Tongue (tissue), 2 donors: ENCODE results near the gene SIN3B. TPM values are rescaled to one million over a fixed set of nuclear protein-coding genes. Genes with fewer than 3 reads are reported as not detected.
A peak's percentile ranks its signal among the peaks of the same experiment; 100 is the strongest.
"Not testable (repeated sequence)": the region's sequence is repeated elsewhere in the genome, so short reads cannot be mapped to it uniquely, and the experiment has no call there.

Experiments used
- DNase-seq: peaks from one replicate; pipeline ENCODE4 v3.0.0-alpha.2; 2015
- total RNA-seq: library from RNA; depleted of rRNA; stranded (reverse); fragments of >200 nt; gene quantifications from one replicate; pipeline ENCODE4 v1.2.3, GENCODE V29; 2014

Gene SIN3B, protein sequence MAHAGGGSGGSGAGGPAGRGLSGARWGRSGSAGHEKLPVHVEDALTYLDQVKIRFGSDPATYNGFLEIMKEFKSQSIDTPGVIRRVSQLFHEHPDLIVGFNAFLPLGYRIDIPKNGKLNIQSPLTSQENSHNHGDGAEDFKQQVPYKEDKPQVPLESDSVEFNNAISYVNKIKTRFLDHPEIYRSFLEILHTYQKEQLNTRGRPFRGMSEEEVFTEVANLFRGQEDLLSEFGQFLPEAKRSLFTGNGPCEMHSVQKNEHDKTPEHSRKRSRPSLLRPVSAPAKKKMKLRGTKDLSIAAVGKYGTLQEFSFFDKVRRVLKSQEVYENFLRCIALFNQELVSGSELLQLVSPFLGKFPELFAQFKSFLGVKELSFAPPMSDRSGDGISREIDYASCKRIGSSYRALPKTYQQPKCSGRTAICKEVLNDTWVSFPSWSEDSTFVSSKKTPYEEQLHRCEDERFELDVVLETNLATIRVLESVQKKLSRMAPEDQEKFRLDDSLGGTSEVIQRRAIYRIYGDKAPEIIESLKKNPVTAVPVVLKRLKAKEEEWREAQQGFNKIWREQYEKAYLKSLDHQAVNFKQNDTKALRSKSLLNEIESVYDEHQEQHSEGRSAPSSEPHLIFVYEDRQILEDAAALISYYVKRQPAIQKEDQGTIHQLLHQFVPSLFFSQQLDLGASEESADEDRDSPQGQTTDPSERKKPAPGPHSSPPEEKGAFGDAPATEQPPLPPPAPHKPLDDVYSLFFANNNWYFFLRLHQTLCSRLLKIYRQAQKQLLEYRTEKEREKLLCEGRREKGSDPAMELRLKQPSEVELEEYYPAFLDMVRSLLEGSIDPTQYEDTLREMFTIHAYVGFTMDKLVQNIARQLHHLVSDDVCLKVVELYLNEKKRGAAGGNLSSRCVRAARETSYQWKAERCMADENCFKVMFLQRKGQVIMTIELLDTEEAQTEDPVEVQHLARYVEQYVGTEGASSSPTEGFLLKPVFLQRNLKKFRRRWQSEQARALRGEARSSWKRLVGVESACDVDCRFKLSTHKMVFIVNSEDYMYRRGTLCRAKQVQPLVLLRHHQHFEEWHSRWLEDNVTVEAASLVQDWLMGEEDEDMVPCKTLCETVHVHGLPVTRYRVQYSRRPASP
- total RNA-seq, result 39.0 TPM

DNA sequence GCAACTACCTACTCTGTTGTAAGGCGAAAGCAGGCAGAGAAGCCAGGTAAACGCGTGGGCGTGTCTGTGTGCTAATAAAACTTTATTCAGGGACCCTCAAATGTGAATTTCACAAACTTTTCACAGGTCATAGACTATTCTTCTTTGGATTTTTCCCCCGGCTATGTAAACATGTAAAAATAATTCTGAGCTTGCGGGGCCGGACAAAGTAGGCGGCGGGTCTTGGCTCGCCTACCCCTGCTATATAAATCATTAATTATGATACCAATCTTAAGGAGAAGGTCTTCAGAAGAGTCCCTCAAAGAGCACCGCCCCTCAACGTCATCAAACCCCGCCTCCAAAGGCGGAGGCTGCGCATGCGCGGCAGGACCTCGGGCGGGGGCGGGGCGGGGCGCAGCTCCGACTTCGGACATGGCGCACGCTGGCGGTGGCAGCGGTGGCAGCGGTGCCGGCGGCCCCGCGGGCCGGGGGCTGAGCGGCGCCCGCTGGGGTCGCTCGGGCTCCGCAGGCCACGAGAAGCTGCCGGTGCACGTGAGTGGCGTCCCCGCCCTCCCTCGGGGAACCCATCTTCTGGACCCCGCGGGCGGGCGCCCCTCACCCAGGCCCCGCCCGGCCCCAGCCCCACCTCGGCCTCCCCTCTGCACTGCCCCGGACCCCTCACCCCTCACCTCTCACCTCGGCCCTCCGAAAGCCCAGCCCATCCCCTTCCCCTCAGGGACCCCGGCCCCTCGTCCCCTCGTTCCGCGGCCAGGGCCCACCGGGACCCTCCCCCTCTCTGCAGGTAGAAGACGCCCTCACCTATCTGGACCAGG is at the start of gene SIN3B:
TSS of gene SIN3B (plus strand) at position 389 of the 812 bp plus-strand sequence. CDS start at position 412, 23 bp downstream.
- DNase-seq, result peak; percentile 97

GRCh38 chr19:16779539-16780163 is 49.5 kb upstream of the SIN3B start:
- DNase-seq, result no peak

DNA sequence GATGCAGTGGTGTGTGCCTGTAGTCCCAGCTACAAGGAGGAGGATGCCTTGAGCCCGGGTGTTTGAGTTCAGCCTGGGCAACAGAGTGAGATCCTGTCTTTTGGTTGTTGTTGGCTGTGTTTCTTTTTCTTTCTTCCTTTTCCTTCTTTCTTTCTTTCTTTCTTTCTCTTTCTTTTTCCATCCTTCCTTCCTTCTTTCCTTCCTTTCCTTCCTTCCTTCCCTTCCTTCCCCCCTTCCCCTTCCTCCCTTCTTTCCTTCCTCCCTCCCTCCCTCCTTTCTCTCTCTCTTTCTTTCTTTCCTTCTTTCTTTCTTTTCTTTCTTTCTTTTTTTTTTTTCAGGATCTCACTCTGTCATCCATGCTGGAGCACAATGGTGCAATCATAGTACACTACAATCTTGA is 46.5 kb upstream of the SIN3B start:
- no peak for DNase-seq

DNA sequence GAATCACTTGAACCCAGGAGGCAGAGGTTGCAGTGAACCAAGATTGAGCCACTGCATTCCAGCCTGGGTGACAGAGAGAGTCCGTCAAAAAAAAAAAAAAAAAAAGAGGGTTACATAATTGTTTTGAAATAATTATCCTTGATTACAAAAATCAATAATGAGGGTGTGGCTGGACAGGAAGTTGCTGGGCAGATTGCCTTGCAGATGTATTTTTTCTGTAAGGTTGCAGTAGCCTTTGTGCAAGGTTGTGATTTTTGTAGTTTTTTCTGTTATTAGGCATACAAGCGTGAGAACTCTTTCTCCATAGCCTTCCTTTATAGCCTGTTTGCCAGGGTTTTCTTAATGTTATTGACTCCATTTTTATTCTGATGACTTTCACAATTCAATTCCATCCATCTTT is 40.7 kb upstream of the SIN3B start:
- DNase-seq, result no peak

- DNase-seq, result no peak
Measured at GRCh38 chr19:16789238-16789637, 40.0 kb upstream of the SIN3B start.

DNA sequence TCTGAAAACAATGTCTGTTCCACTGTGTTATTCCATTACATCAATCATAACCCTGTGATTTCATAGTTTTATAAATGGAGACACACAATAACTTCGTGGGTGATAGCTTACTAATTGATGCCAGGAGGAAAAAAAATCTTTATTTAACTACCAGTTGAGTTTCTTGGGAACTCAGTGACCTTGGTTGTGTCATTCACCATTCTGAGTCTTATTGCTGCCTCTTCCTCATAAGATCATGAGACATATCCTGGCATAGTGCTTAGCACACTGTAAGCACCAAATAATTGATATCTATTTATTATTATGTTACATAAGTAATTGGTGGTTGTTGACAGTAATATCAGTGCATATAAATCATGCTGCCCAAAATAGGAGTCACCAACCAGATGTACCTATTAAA is 39.1 kb upstream of the SIN3B start:
- no peak for DNase-seq

DNA sequence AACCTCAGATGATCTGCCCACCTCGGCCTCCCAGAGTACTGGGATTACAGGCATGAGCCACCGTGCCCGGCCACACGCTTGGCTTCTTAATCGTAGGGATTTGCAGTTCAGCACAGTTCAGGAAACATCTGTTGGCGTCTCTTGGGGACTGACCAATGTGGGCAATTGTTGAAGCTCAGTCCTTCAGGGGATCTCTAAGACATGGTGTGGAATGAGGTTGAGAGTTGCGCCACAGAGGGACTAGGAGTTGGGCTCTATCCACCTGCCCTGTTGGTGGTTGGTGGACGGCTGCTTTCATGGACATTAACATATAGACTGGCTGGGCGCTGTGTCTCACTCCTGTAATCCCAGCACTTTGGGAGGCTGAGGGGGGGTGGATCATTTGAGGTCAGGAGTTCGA is 37.3 kb upstream of the SIN3B start:
- DNase-seq, result no peak

- DNase-seq, result no peak
Measured at GRCh38 chr19:16794456-16795441, 34.4 kb upstream of the SIN3B start.

DNA sequence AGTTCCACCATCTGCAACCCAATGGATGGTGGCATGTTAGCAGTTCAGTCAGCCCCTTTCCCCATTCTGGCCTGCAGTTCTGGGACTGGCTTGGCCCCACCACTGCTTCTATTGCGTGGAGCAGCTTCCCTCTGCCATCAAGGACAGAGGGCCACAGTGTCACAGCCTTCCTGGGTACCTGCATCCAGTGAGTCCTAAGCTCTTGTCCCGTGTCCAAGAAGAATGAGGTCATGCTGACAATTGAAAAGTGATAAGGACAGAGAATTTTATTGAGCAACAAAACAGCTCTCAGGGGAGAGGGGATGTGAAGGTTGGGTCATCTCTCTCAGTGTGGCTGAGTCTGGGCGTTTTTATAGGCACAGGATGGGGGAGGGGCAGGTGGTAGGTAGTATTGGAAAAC is 33.5 kb upstream of the SIN3B start:
- no peak for DNase-seq

DNA sequence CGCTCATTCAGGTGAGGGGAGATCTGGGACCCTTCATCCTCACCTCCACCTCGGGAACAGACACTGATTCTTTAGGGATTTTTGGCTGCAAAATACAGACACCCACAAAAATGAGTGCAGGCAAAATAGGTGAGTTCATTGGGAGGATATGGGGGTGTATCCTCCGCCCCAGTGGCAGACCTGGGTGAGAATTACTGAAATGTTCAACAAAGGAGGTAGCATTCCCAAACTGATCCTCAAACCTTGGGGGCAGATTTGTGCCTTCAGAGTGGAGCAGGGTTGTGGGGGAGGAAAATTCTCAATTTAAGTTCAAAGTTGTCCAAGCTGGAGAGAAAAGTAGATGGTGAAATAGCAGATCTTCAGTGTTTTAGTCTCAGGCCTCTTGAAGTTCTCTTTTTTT is 31.3 kb upstream of the SIN3B start:
- DNase-seq, result no peak

- DNase-seq, result not testable (repeated sequence)
Measured at GRCh38 chr19:16798326-16798725, 30.9 kb upstream of the SIN3B start.

GRCh38 chr19:16799740-16800139 is 29.5 kb upstream of the SIN3B start:
- no peak for DNase-seq

- DNase-seq, result no peak
Measured at GRCh38 chr19:16801600-16802013, 27.6 kb upstream of the SIN3B start.

- DNase-seq, result no peak
Measured at GRCh38 chr19:16804176-16804575, 25.0 kb upstream of the SIN3B start.

- DNase-seq, result no peak
Measured at GRCh38 chr19:16807549-16808284, 21.5 kb upstream of the SIN3B start.

- DNase-seq, result no peak
Measured at GRCh38 chr19:16814526-16815100, 14.6 kb upstream of the SIN3B start.

- DNase-seq, result no peak
Measured at GRCh38 chr19:16820056-16820455, 9.1 kb upstream of the SIN3B start.

DNA sequence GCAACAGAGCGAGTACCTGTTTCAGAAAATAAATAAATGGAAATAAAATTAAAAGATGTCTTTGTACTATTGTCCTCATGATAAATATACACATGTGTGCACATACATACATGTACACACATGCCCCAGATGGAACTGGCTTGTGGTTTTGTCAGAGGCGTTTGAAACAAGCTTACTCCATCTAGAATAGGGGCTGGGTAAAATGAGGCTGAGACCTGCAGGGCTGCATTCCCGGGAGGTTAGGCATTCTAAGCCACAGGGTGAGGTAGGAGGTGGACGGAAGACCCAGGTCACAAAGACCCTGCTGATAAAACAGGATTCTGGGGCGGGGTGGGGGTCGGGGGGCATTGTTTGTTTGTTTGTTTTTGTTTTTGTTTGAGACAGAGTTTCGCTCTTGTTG is 8.1 kb upstream of the SIN3B start:
- no peak for DNase-seq

- no peak for DNase-seq
Measured at GRCh38 chr19:16822648-16823047, 6.5 kb upstream of the SIN3B start.
